ENCODE results near the gene CAPN12. TPM values are rescaled to one million over a fixed set of nuclear protein-coding genes. Genes with fewer than 3 reads are reported as not detected.

CAPN12 gene
- total and polyA plus RNA-seq, 4 donors = 2.0 to 17.8 (median 6.0) TPM

- TF ChIP-seq CTCF (IDR thresholded peaks at IDR 0.05; ENCODE audit: control extremely low read depth, extremely low read depth) = no peak
- Histone ChIP-seq H3K36me3 (ENCODE audit: control insufficient read depth in 4 of 4, insufficient read depth in 4 of 4, low read length in 4 of 4) (peaks cover 0 to 4% (median 0%) of the 10 kb centered on the region in 4 donors), H3K27me3 (ENCODE audit: control insufficient read depth in 3 of 3, insufficient read depth in 3 of 3, low read length in 2 of 3) (no peaks in the 10 kb centered on the region), H3K4me1 (ENCODE audit: control insufficient read depth in 5 of 5, insufficient read depth in 5 of 5, low read length in 5 of 5) (peaks cover 3 to 47% (median 22%) of the 10 kb centered on the region in 5 donors), H3K4me3 (no peak overlapping the region), H3K9ac (ENCODE audit: insufficient read depth in 1 of 2, low read length in 2 of 2) (no peak overlapping the region), H3K27ac (ENCODE audit: low read depth in 1 of 2, low read length in 1 of 2) (peak overlapping the region; percentile 88 to 95), H3K9me3 (ENCODE audit: control insufficient read depth in 4 of 4, insufficient read depth in 3 of 4, low read length in 3 of 4) (no peaks in the 10 kb centered on the region)
- ATAC-seq (ENCODE audit: insufficient read depth, low FRiP score) = no peak
- WGBS, 2 donors = 81 to 88% methylated on average over 15 of the region's 15 CpGs
- DNase-seq = no peak
Measured at GRCh38 chr19:38684862-38685665, 59.2 kb downstream of the CAPN12 start.

- Histone ChIP-seq H3K36me3 (ENCODE audit: control insufficient read depth in 4 of 4, insufficient read depth in 4 of 4, low read length in 4 of 4) (peaks cover 0 to 4% (median under 1%) of the 10 kb centered on the region in 4 donors), H3K9me3 (ENCODE audit: control insufficient read depth in 4 of 4, insufficient read depth in 3 of 4, low read length in 3 of 4) (no peaks in the 10 kb centered on the region), H3K27ac (ENCODE audit: low read depth in 1 of 2, low read length in 1 of 2) (peak overlapping the region; percentile 95 to 98), H3K4me1 (ENCODE audit: control insufficient read depth in 5 of 5, insufficient read depth in 5 of 5, low read length in 5 of 5) (peaks cover 3 to 50% (median 22%) of the 10 kb centered on the region in 5 donors), H3K27me3 (ENCODE audit: control insufficient read depth in 3 of 3, insufficient read depth in 3 of 3, low read length in 2 of 3) (no peaks in the 10 kb centered on the region), H3K9ac (ENCODE audit: insufficient read depth in 1 of 2, low read length in 2 of 2) (peak overlapping the region; percentile 4 to 53), H3K4me3 (no peak overlapping the region)
- ATAC-seq (ENCODE audit: insufficient read depth, low FRiP score) (peak; percentile 17), DNase-seq (peak in 1 of 3 donors; percentile 49)
- 30 to 34% methylated on average over 7 of the region's 7 CpGs for WGBS, 2 donors
- no peak for TF ChIP-seq CTCF (IDR thresholded peaks at IDR 0.05; ENCODE audit: control extremely low read depth, extremely low read depth)
Measured at GRCh38 chr19:38684078-38684861, 60.0 kb downstream of the CAPN12 start.

DNA sequence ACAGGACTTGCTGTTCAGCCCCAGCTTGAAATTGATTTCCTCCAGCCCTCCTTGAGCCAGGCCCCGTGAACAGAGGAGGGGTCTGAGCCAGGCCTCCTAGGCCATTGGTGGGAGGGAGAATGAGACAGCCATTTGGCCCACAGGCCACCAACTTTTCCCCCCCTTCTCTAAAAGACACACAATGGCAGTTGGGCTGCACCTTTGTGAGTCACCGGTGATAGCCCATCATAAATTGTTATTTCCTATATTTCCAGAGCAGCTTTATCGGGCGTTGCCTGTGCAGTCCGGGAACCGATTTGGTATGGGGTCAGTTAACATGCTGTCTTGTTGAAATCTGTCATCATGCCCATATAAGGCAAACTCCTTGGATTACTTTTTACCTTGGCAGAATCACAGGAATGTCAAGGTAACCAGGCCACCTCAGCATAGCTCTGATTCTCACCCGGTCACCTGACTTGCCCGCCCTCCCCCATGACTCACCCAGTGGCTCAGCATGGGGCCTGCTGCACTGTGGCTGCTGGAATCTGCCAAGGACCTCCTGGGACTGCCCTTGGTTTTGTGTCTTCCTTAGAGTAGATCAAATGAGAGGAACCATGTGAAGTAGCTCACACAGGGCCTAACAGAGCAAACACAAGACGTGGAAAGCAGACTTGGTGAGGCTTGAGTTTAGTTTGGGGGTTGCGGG, 60.7 kb downstream of the CAPN12 start:
- Histone ChIP-seq H3K27ac (ENCODE audit: low read depth in 1 of 2, low read length in 1 of 2) (peak overlapping the region; percentile 95 to 98), H3K4me1 (ENCODE audit: control insufficient read depth in 5 of 5, insufficient read depth in 5 of 5, low read length in 5 of 5) (peaks cover 4 to 58% (median 22%) of the 10 kb centered on the region in 5 donors), H3K9ac (ENCODE audit: insufficient read depth in 1 of 2, low read length in 2 of 2) (peak overlapping the region; percentile 4 to 53), H3K36me3 (ENCODE audit: control insufficient read depth in 4 of 4, insufficient read depth in 4 of 4, low read length in 4 of 4) (peaks cover 0 to 10% (median 2%) of the 10 kb centered on the region in 4 donors), H3K27me3 (ENCODE audit: control insufficient read depth in 3 of 3, insufficient read depth in 3 of 3, low read length in 2 of 3) (no peaks in the 10 kb centered on the region), H3K4me3 (no peak overlapping the region), H3K9me3 (ENCODE audit: control insufficient read depth in 4 of 4, insufficient read depth in 3 of 4, low read length in 3 of 4) (no peaks in the 10 kb centered on the region)
- 26 to 27% methylated on average over 10 of the region's 10 CpGs for WGBS, 2 donors
- TF ChIP-seq CTCF (IDR thresholded peaks at IDR 0.05; ENCODE audit: control extremely low read depth, extremely low read depth) = no peak
- peak; percentile 72 to 87 (median 74) for DNase-seq
- ATAC-seq (ENCODE audit: insufficient read depth, low FRiP score) = peak; percentile 74

All from lung (tissue), 12 donors.